Hepatocyte (in vitro differentiated cells): Measurements from ENCODE around the gene DDR1.

Experiments
- CTCF ChIP-seq: fragments of 200-600 bp; sonication (generic); IDR thresholded peaks from 2 replicates; pipeline ENCODE4 v1.5.1; 2016; ENCODE audit warnings: antibody characterized with exemption, mild to moderate bottlenecking; ENCODE audit not compliant: poor library complexity
- EZH2 ChIP-seq: fragments of 200-600 bp; sonication (generic); IDR thresholded peaks from 2 replicates; pipeline ENCODE4 v1.6.1; 2016; ENCODE audit warnings: antibody characterized with exemption, mild to moderate bottlenecking, borderline replicate concordance
- EZH2phosphoT487 ChIP-seq: fragments of 200-600 bp; sonication (generic); IDR thresholded peaks from one replicate; pipeline ENCODE4 v1.6.1; 2018; ENCODE audit warnings: antibody characterized with exemption, mild to moderate bottlenecking, low read depth, moderate library complexity; ENCODE audit not compliant: unreplicated experiment, severe bottlenecking

GRCh38 chr6:30915591-30915946 is 31.2 kb downstream of the DDR1 start:
- TF ChIP-seq CTCF (peak; percentile 69), EZH2 (no peak), EZH2phosphoT487 (no peak)
